ENCODE measurements around the gene RIMS1. TPM values are rescaled to one million over a fixed set of nuclear protein-coding genes. Genes with fewer than 3 reads are reported as not detected.
A peak's percentile ranks its signal among the peaks of the same experiment; 100 is the strongest.

The RIMS1 gene
- total RNA-seq, 1 donor from 2014 or later = 0.91 TPM

GRCh38 chr6:72061286-72061685 lies 174.9 kb downstream of the RIMS1 start:
- DNase-seq = no peak
- intact Hi-C loops (cut with DNase I) = no loop called here
- no peak for ATAC-seq (ENCODE audit: poor library complexity)

DNA sequence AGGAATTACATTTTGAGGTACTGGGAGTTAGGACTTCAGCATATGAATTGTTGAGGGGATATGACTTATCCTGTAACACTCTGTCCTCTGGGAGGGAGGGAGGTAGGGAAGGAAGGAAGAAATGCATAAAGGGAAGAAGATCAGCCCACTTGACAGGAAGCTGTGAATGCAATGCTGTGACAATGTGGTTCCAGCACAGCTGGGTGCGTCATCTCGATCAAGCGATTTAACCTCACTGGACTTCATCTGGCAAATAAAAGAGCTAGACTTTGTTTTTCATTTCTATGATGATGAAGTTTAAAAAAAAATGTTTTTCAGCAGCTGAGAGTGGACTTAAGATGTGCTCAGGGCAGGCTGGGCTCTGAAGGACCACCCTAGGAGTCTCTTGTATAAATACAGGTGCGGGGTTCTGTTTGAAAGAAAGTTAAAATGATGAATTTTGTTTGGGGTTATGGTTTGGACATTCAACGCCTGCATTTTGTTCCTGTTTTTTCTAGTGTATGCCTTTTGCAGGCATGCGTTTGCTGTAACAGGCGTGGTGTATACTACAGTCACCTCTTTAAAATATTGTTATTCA lies 178.1 kb downstream of the RIMS1 start:
- DNase-seq (no peak), ATAC-seq (ENCODE audit: poor library complexity) (no peak)
- intact Hi-C loops (cut with DNase I) = no loop called here

- ATAC-seq (ENCODE audit: poor library complexity) = no peak
- intact Hi-C loops (cut with DNase I) = no loop called here
- no peak for DNase-seq
Observed at GRCh38 chr6:72078096-72078495, 191.7 kb downstream of the RIMS1 start.

DNA sequence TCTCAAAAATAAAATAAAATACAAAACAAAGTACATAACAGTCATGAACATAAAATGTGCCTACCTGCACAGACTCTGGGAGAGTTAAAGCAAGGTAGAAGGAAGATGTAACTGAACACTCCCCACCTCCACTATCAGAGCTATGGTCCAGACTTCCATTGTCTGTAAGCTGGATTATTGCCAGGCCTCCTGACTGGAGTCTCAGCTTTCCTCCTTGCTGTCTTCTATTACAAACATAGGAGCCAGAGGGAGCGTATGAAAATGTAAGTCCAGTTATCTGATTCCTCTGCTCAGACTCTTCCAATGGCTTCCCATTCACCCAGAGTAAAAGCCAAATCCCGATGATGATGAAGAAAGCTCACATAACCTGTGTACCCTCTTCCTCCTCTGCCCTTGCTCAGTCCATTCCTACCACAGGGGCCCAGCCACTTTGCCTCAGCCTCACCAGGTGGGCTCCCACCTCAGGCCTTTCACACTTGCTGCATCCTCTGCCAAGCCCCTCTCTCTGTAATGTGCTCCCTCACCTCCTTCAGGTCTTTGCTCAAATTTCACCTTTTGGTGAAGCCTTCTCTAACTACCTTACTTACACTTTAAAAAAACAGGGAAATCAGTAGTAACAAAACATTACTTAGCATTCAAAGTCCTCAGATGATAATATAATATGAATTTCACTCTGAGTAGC lies 194.1 kb downstream of the RIMS1 start:
- intact Hi-C loops (cut with DNase I) = loop anchor here (5.0 kb wide), 1 partner anchor 548 kb away; no protein-coding TSS in a partner anchor
- ATAC-seq (ENCODE audit: poor library complexity) = no peak
- no peak for DNase-seq

DNA sequence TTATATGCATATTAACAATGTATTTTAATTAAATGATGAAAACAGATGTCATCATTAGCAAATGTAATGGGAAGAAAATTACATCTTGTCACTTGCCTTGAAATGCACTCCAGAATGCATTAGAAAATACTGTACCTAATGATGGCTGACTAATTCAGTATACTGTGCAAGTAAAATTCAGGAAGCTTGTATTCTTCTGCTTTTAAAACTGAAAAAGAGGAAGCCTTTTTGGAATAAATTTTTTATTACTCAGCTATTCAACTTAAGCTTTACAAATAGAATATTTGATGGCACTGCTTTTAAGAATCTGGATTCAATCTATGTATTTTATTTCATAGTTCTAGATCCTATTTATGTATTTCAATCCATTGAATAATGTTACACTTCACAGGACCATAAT lies 195.5 kb downstream of the RIMS1 start:
- DNase-seq (no peak), ATAC-seq (ENCODE audit: poor library complexity) (no peak)
- intact Hi-C loops (cut with DNase I) = loop anchor here (5.0 kb wide), 1 partner anchor 550 kb away; no protein-coding TSS in a partner anchor

GRCh38 chr6:72083976-72084375 lies 197.6 kb downstream of the RIMS1 start:
- no peak for ATAC-seq (ENCODE audit: poor library complexity)
- intact Hi-C loops (cut with DNase I) = loop anchor here (5.0 kb wide), 1 partner anchor 552 kb away; no protein-coding TSS in a partner anchor
- no peak for DNase-seq

DNA sequence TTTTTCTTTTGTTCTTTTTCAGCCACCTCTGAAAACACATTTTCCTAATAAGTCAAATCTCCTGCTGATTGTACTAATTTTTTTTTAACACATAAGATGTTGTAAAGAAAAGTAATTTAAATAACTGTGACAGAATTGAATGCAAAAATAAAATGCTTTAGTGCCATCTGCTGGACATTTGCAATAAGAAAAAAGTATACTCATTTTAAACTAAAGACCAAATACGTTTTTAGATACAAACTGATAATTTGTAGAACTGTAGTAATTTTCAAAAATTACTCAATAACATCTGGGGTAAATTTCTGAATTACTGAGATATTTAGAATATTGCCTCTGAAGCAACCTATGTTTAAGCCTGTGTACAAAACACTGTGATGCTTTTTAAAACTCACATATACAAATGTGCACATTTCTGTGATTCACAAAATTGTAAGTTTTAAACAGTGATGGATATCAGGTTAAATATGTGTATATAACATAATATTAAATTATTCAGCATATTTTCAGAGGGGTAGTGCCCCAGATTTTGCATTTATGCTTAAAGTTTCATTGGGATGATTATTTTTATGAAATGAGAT lies 198.7 kb downstream of the RIMS1 start:
- intact Hi-C loops (cut with DNase I) = loop anchor here (5.0 kb wide), 1 partner anchor 553 kb away; no protein-coding TSS in a partner anchor
- no peak for DNase-seq
- ATAC-seq (ENCODE audit: poor library complexity) = no peak

- intact Hi-C loops (cut with DNase I) = no loop called here
- DNase-seq (no peak), ATAC-seq (ENCODE audit: poor library complexity) (no peak)
Observed at GRCh38 chr6:72094506-72094905, 208.2 kb downstream of the RIMS1 start.

GRCh38 chr6:72102561-72102960 lies 216.2 kb downstream of the RIMS1 start:
- DNase-seq (no peak), ATAC-seq (ENCODE audit: poor library complexity) (no peak)
- intact Hi-C loops (cut with DNase I) = no loop called here

GRCh38 chr6:72111611-72112010 lies 225.3 kb downstream of the RIMS1 start:
- DNase-seq = no peak
- intact Hi-C loops (cut with DNase I) = no loop called here
- no peak for ATAC-seq (ENCODE audit: poor library complexity)

DNA sequence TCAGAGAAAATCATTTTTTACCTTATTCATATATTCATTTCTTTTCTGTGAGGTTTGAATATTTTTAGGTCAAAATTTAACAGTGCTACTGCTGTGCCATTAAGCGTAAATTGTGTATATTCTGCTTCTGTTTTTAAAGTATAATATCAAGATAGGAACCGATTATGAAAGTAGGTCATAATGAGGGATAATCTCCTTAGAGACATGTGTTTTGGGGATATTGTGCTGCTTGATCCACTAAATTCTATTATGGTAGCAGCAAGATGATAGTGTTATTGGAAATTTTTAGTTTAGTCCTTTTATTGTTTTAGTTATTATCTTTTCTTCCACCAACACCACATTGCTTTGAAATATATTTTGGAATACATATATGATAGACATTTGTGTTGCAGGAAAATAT lies 244.0 kb downstream of the RIMS1 start:
- ATAC-seq (ENCODE audit: poor library complexity) (no peak), DNase-seq (no peak)
- intact Hi-C loops (cut with DNase I) = no loop called here

DNA sequence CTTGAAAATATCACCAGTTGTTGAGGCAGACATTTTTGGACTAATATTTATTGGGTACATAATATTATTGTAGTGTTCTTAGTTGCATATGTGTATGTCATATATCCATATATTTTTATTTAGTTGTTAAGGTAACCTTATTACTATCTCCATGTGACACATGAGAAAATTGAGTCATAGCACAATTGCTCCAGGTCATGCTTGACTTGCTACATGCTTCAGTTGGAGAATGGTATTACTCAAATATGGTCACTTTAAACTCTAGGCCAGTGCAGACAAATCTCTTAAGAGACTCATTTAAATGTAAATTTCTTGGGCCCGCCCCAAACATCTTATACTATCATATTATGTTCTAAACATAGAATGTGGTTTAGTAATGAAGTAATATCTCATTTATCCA lies 246.1 kb downstream of the RIMS1 start:
- intact Hi-C loops (cut with DNase I) = no loop called here
- no peak for ATAC-seq (ENCODE audit: poor library complexity)
- no peak for DNase-seq

DNA sequence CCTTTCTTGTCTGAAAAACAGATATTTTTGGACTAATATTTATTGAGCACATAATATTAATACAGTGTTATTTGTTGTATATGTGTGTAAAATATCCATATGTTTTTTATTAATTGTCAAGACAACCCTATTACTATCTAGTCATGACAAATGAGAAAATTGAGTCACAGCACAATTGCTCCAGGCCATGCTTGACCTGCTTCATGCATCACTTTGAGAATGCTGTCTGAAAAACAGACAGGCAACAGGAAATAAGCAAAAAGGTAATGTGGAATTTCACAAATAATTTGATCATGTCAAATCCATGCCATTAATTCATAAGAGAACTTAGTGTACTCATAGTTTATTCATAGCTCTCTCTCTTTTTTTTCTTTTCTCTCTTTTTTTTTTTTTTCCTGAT lies 246.5 kb downstream of the RIMS1 start:
- intact Hi-C loops (cut with DNase I) = no loop called here
- ATAC-seq (ENCODE audit: poor library complexity) = no peak
- DNase-seq = no peak

GRCh38 chr6:72133324-72133723 lies 247.0 kb downstream of the RIMS1 start:
- no peak for DNase-seq
- intact Hi-C loops (cut with DNase I) = no loop called here
- ATAC-seq (ENCODE audit: poor library complexity) = no peak

DNA sequence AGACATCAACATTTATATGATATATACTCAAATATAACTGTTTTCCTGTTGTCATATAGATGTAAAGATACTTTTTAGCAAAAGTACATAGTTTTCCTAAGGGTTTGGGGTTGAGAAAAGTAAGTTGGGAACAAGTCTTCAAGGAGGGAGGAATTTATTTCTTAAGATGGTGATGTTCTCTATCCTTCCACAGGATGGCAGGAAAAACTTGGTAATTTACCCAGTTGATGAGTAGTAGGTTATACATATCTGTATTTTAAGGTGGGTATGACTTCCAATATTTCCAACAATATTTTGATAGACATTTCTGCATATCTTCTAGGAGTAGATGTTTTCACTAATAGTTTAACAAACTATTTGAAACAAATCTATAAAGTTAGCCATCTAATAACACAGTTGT lies 254.4 kb downstream of the RIMS1 start:
- intact Hi-C loops (cut with DNase I) = no loop called here
- DNase-seq = no peak
- no peak for ATAC-seq (ENCODE audit: poor library complexity)

DNA sequence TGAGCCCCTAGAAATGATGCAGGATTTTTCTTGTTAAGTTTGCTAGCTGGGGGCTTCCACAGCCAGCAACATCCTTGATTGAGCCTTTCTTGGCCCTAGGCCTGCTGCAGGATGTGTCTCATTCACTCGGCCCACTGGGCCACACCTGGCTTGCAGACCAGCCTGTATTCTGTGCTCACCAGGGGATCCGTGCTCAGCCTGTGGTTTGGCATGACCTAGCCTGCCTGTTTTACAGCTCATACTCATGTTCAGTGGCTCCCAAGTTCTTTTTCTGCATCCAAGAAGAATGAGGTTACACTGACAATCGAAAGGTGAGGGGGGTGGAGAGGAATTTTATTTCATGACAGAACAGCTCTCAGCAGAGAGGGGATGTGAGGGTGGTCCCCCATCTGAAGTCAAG lies 263.4 kb downstream of the RIMS1 start:
- intact Hi-C loops (cut with DNase I) = no loop called here
- ATAC-seq (ENCODE audit: poor library complexity) = no peak
- no peak for DNase-seq

DNA sequence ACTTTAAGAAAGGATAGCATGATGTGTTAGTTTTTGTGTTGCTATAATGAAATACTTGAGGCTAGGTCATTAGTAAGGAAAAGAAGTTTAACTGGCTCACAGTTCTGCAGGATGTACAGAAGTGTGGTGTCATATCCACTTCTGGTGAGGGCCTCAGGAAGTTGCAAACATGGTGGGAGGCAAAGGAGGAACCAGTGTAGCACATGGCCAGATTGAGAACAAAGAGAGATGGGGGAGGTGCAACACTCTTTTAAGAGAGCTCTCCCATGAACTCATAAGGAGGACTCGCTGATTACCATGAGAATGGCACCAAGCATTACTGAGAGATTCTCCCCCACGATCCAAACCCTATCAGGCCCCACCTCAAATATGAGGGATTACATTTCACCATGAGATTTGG lies 265.4 kb downstream of the RIMS1 start:
- DNase-seq (no peak), ATAC-seq (ENCODE audit: poor library complexity) (no peak)
- intact Hi-C loops (cut with DNase I) = no loop called here

DNA sequence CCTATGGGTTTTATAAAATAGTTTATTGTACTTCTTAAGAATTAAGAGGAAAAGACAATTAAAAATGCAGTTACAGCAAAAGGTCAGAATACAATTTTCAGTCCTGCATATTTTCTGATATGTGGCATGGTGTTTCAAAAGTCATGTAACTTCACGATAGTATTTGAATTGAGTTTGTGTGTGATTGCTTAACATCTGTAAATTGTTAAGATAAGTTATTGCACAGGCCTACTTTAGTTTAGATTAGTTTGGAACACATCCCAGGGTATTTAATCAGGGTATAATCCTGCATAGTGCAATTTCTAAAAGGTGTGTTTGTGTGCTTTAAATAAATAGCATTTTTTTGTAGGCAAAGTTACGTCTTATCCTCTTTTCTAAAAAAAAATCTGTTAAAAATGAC lies 289.6 kb downstream of the RIMS1 start:
- DNase-seq = no peak
- intact Hi-C loops (cut with DNase I) = no loop called here
- no peak for ATAC-seq (ENCODE audit: poor library complexity)

GRCh38 chr6:72182337-72183246 lies 296.2 kb downstream of the RIMS1 start:
- intact Hi-C loops (cut with DNase I) = no loop called here
- DNase-seq = no peak
- ATAC-seq (ENCODE audit: poor library complexity) = peak; percentile 20
